ENCODE results near the gene TCP1.
A peak's percentile ranks its signal among the peaks of the same experiment; 100 is the strongest.
"Not testable (repeated sequence)": the region's sequence is repeated elsewhere in the genome, so short reads cannot be mapped to it uniquely, and the experiment has no call there.

Gene TCP1

DNA sequence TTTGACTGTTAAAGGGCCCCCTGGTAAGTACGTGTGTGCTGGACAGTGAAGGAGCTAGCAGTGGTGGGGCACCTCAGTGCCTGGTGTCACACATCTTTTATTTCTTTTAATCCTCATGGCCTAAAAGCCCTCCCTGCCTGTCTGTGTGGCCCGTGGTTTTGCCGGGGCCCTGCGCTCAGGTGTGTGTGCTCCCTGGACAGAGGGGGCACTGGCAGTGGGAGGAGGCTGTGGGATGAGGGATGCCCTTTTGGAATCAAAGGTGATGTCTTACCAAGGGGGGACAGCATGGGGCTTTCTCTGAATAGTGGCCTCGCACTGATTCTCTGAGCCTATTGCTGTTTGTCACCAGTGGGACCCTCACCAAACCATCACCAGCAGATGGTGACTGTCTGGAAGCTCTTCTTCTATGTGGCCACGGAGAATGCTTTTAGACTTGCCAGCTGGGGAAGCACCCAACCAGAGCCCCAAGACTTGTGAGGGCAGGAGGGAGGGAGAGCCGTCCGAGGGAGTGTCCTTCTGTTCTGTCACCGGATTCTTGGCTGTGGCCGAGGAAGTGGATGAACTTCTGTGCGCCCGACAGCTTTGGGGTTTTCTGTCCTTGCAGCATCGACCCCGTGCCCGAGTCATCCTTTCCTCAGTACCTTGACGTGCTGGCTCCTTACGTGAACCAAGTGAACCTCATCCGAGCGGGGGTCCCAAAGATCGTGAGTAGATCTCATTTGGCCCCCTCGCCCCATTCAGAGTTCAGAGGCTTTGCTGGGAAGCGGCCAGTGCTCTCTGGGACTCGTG lies 28.7 kb upstream of the TCP1 start:
- DNase-seq: no peak
- intact Hi-C loops (cut with DNase I): no loop called here

- intact Hi-C loops (cut with DNase I); DNase-seq: not testable (repeated sequence)
Measured at GRCh38 chr6:159816775-159817174, 27.4 kb upstream of the TCP1 start.

- intact Hi-C loops (cut with DNase I): no loop called here
- DNase-seq: no peak
Measured at GRCh38 chr6:159815410-159815809, 26.0 kb upstream of the TCP1 start.

GRCh38 chr6:159813781-159814180 lies 24.4 kb upstream of the TCP1 start:
- intact Hi-C loops (cut with DNase I): no loop called here

DNA sequence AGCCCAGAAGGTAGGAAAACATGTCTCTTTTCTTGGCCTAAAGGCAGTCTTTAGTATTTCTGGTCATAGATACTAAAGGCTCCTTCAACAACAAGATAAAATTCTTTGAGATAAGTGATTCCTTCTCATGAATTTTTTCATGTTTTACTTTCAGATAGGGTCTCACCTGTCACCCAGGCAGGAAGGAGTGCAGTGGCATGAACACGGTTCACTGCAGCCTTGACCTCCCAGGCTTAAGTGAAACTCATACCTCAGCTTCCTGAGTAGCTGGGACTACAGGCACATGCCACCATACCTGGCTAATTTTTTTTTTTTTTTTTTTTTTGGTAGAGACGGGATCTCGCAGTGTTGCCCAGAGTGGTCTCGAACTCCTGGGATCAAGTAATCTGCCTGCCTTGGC lies 19.7 kb upstream of the TCP1 start:
- intact Hi-C loops (cut with DNase I): no loop called here
- DNase-seq: no peak

More at GRCh38 chr6:159813781-159814180, 24.4 kb upstream of the TCP1 start:
- no peak for DNase-seq

DNA sequence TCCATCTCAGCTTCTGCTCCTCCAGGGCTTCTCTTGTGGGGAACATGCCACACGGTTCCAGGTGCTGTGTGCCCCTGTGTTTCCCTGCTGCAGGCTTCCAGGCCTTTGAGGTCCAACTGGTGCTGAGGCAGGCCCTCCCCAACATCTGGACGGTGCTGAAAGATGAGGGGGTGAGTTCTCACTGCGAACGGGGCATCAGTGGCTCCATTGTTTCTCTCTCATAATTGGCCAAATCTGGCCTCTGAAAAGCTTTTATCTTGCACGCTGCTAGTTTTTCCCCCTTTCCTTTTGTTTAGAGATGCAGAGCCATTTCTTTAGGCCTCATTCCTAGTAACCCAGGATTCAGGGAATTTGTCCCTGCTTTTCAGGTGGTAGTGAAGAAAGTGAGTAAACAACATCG lies 19.2 kb upstream of the TCP1 start:
- intact Hi-C loops (cut with DNase I): no loop called here
- DNase-seq: peak in 2 of 10 donors; percentile 16 to 46

DNA sequence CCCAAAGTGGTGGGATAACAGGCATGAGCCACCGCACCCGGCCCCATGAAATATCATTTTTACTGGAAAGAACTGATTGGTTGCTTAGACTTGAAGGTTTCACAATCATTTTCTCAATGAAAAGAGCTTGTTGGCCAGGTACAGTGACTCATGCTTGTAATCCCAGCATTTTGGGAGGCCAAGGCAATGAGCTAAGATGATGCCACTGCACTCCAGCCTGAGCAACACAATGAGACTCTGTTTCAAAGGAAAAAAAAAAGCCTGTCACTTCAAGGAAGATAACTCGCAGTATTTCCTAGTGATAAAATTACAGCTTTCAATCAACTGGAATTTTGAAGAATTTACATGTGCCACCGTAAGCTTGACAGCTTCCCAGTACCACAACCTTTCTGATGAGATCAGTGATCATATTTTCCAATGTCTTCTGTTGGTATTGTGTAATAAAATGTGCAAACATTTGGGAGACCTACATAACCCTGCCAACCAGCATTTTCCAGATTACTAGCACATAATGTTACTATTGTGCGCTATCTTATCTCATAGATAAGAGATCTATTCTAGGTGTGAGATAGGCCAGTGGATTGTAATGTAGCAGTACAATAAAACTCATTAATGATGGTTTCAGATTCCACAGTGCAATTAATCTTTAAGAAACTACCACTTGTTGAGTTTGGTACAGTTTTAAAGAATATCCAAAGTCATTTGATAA lies 17.9 kb upstream of the TCP1 start:
- intact Hi-C loops (cut with DNase I): no loop called here
- DNase-seq: no peak

GRCh38 chr6:159806021-159806458 lies 16.6 kb upstream of the TCP1 start:
- DNase-seq: peak in 1 of 10 donors; percentile 41
- intact Hi-C loops (cut with DNase I): no loop called here

- DNase-seq: no peak
- intact Hi-C loops (cut with DNase I): no loop called here
Measured at GRCh38 chr6:159805440-159806020, 16.1 kb upstream of the TCP1 start.

GRCh38 chr6:159804504-159804903 lies 15.1 kb upstream of the TCP1 start:
- DNase-seq: peak in 1 of 10 donors; percentile 40
- intact Hi-C loops (cut with DNase I): no loop called here

DNA sequence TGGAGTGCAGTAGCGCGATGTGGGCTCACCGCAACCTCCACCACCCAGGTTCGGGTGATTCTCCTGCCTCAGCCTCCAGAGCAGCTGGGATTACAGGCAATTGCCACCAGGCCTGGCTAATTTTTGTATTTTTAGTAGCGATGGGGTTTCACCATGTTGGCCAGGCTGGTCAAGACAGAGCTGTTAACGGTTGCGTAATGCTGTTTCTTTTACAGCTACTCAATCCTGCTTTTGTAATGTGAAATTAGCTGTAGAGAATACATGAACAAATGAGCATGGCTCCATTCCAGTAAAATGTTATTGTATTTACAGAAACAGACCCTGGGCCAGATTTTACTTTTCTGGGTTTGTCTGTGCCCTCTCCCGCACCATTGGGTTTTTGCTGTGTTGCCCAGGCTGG lies 12.5 kb upstream of the TCP1 start:
- intact Hi-C loops (cut with DNase I): no loop called here
- peak in 1 of 10 donors; percentile 31 for DNase-seq

DNA sequence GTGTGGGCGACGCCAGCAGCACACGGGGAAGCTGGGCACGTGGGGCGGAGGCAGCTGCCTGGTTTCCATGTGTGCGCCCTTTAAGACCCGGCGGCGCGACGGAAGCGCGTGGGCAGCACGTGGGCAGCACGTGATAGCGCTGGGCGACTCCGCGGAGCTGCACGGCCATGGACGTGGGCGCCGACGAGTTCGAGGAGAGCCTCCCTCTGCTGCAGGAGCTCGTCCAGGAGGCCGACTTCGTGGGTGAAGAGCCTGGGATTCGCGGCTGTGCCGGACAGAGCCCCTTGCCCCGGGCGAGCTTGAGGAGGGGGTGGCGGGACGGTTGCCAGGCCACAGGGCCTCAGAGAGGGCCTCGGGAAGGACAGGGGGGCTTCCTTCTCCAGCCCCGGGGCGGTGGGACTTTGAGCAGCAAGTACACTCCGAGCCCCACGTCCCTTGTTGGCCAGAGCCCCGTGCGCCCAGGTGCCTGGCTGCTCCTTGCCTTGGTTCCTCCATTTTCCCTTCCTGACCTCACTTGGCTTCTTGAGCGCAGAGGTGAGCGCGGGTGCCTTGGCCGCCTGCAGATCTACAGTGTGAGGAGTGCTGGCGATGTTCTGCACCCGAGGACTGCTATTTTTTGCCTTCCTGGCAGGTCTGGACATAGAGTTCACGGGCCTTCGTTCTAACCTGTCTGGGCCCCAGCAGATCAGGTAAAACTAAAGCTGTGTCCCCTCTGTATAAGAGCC lies 10.9 kb upstream of the TCP1 start, which contains the start of gene PNLDC1:
Gene PNLDC1, plus strand, starts transcription at position 136 of the 725 bp plus-strand sequence. Its CDS starts 32 bp downstream, at position 168.
- DNase-seq: peak in 1 of 10 donors; percentile 61
- intact Hi-C loops (cut with DNase I): no loop called here

GRCh38 chr6:159797554-159797953 lies 8.2 kb upstream of the TCP1 start:
- intact Hi-C loops (cut with DNase I): no loop called here
- no peak for DNase-seq

- DNase-seq: not testable (repeated sequence)
- intact Hi-C loops (cut with DNase I): loop anchor here (5.0 kb wide), 1 partner anchor 103 kb away; the partner anchor contains the start of gene SOD2
Measured at GRCh38 chr6:159794976-159795375, 5.6 kb upstream of the TCP1 start.

- intact Hi-C loops (cut with DNase I): loop anchor here (2.0 to 5.0 kb wide), 2 partner anchors 64 to 99 kb away; partner anchors contain the start of genes SOD2 and WTAP
- peak in 1 of 10 donors; percentile 69 for DNase-seq
Measured at GRCh38 chr6:159790956-159791598, 1.7 kb upstream of the TCP1 start.

DNA sequence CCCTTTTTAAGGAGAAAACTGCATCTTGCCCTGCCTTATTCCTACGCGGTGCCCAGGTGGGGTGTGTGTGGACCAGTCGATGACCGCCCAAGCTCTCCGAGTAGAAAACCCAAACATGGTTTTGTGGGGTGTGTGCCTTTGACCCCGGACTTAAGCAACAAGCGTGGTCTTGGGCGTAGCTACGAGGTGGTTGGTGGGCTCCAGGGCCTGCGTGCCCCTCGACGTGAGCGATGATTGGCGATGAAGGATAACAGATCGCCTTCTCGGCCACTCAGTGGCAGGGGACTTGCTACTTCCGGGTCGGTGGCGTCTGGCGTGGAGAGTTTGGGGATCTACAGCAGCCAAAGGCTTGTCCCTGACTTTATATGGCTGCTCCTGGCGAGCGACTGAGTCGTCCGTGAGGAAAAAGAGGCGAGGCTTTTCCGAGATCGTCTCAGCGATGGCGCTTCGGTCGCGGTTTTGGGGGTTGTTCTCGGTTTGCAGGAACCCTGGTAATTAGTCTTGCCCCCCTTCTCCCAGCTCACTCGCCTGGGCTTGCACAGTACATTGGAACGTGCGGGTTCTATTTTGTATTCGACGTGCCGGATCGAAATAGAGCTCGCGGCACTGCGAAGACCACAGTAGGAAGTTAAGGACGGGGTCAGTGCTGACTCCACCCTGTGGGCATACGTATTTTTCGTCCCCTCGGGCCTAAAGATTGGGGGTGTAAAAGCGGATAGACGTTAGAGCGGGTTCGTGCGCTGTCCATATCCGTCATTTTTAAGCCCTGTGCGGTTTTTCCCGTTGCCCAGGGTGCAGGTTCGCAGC lies 950 bp upstream of the TCP1 start, which contains the start of gene MRPL18:
Gene MRPL18, plus strand, starts transcription at position 319 of the 807 bp plus-strand sequence. Its CDS starts 121 bp downstream, at position 440.
- intact Hi-C loops (cut with DNase I): loop anchor here (2.0 to 5.0 kb wide), 2 partner anchors 64 to 98 kb away; partner anchors contain the start of genes SOD2 and WTAP

DNA sequence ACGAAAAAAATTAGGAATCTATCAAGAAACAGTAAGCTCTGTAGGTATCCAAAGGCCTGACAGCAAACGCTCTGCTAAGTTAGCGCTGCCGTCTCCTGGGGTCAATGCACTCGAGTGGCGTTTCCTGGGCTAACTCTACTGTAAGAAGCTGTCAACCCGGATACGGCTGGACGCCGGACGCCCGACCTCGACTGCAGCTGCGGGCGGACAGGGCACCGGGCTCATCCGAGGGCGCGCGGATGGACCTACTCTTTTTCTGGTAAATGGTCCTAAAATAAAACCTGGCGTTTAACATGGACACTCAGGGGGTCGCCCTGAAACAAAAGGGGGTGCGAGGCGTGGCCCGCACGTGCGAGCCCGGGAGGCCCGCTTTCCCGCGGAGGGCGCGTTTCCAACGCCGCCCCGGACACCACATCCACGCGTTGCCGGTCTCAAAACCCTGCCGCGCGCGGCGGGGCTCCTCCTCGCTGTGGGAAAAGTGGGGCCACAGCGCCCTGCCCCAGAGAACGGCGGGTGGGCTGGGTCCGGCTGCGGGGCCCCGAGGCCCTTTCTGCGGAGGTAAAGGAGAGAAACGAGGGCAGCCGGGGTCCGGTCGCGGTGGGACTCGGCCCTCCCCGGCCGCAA lies 537 bp downstream of the TCP1 start:
- intact Hi-C loops (cut with DNase I): loop anchor here (2.0 to 5.0 kb wide), 2 partner anchors 28 to 178 kb away; partner anchors contain the start of gene IGF2R
- peak in 3 of 10 donors; percentile 19 to 86 (median 69) for DNase-seq

More for the DNA sequence above, 950 bp upstream of the TCP1 start, which contains the start of gene MRPL18:
- DNase-seq: peak; percentile 85 to 99 (median 96)

DNA sequence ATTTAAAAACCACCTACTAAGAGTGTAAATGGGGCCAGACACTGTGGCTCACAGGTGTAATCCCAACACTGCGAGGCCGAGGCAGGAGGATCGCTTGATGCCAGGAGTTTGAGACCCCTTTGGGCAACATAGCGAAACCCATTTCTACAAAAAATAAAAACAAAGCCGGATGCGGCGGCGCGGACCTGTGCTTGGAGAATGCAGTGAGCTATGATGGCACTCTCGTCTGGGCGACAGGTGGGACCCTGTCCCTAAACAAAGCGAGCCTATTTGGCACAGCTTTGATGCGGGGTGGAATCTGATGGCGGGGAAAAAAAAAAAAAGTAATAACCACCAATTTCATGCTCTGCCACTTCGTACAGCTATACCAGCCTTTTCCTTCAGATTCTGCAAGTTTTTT lies 1.1 kb downstream of the TCP1 start:
- peak in 1 of 10 donors; percentile 74 for DNase-seq
- intact Hi-C loops (cut with DNase I): loop anchor here (2.0 to 5.0 kb wide), 2 partner anchors 27 to 179 kb away; partner anchors contain the start of gene IGF2R

Data from posterior cingulate gyrus (tissue), 11 donors.